ENCODE results near the gene PROSER3. TPM values are rescaled to one million over a fixed set of nuclear protein-coding genes. Genes with fewer than 3 reads are reported as not detected.

The PROSER3 gene
- total and polyA plus RNA-seq, 2 donors (not counting 3 experiments of a cell fraction or from before 2014, with no cell fraction given), result 18.3 to 28.3 TPM

- CTCF ChIA-PET, result no interaction called here
- FAIRE-seq, result no peak
Measured at GRCh38 chr19:35746531-35746930, 11.4 kb upstream of the PROSER3 start.

GRCh38 chr19:35748106-35749020 lies 9.6 kb upstream of the PROSER3 start, which contains the start of gene LIN37:
Gene LIN37 (plus strand): TSS chr19:35748576. CDS start chr19:35748725, 149 bp downstream.
- FAIRE-seq (peak; percentile 99), DNase-seq (ENCODE audit: low read depth, low spot score) (peak; percentile 100)
- peaks cover 19% of the 10 kb centered on the region for H3K4me1 ChIP-seq (ENCODE audit: control insufficient read depth, extremely low read depth, insufficient read depth, low read length)
- dilution Hi-C loops (cut with MboI; ENCODE audit: extremely low pct_ligation_motif_present, low sequenced_read_pairs) (no loop called here), intact Hi-C loops (cut with micrococcal nuclease) (loop anchor here (1.0 kb wide), 1 partner anchor 9 kb away; the partner anchor contains the start of gene HSPB6)
- peak within 1 kb of the TSS; percentile 58 for H3K27ac ChIP-seq (ENCODE audit: insufficient read depth, low read depth, low read length)
- BruUV-seq (replicated peaks), result TSS peak; percentile 50
- CTCF ChIA-PET, result interaction anchor here (0.6 to 1.4 kb wide), 11 partner anchors 8 to 183 kb away, joined by 3 to 11 read pairs (median 3); partner anchors contain the start of gene KMT2B
- H3K9me1 ChIP-seq (replicated peaks; ENCODE audit: control insufficient read depth, extremely low read depth, insufficient read depth, low read length), result no peaks in the 10 kb centered on the region
- H3K4me3 ChIP-seq (replicated peaks in 1 of 3; ENCODE audit: insufficient read depth in 1 of 3, low read depth in 1 of 3, low read length in 3 of 3), result peak within 1 kb of the TSS; percentile 78 to 90 (median 81)
- H3K36me3 ChIP-seq (ENCODE audit: control insufficient read depth in 2 of 2, extremely low read depth in 1 of 2, insufficient read depth in 2 of 2, low read length in 2 of 2), result peaks cover 0 to 7% of the 10 kb centered on the region in 2 experiments
- H3K9ac ChIP-seq (replicated peaks; ENCODE audit: extremely low read depth, insufficient read depth, low read length), result peak within 1 kb of the TSS; percentile 91
- H3K27me3 ChIP-seq (ENCODE audit: control insufficient read depth in 2 of 2, insufficient read depth in 2 of 2, low read length in 2 of 2), result no peaks in the 10 kb centered on the region
- peak within 1 kb of the TSS; percentile 65 for H3K4me2 ChIP-seq (ENCODE audit: insufficient read depth, low read length)
- TF ChIP-seq POLR2AphosphoS5 (IDR thresholded peaks at IDR 0.05; ENCODE audit: insufficient read depth, low read depth, low read length), result peak; percentile 83
- TF ChIP-seq POLR2A (IDR thresholded peaks at IDR 0.05; ENCODE audit: low read depth, low read length), result peak; percentile 94
- no peak for TF ChIP-seq MYC (IDR thresholded peaks at IDR 0.05; ENCODE audit: low read depth, low read length)
- peak within 1 kb of the TSS; percentile 84 for H2AFZ ChIP-seq (ENCODE audit: low read depth, low read length)
- POLR2A ChIA-PET, result interaction anchor here (0.6 to 1.1 kb wide), 3 partner anchors 9 to 59 kb away, joined by 3 to 8 read pairs (median 5); partner anchors contain the start of gene HSPB6
- H3K9me3 ChIP-seq (replicated peaks; ENCODE audit: control insufficient read depth, insufficient read depth, low read length), result no peaks in the 10 kb centered on the region
- H3K79me2 ChIP-seq (ENCODE audit: control insufficient read depth, insufficient read depth, low read length), result peaks cover 22% of the 10 kb centered on the region
- no peaks in the 10 kb centered on the region for H4K20me1 ChIP-seq (replicated peaks; ENCODE audit: control insufficient read depth, extremely low read depth, insufficient read depth, low read length)

More at GRCh38 chr19:35746531-35746930, 11.4 kb upstream of the PROSER3 start:
- no peak overlapping the region for H2AFZ ChIP-seq (ENCODE audit: low read depth, low read length)
- POLR2A ChIA-PET, result no interaction called here
- peaks cover 19% of the 10 kb centered on the region for H3K4me1 ChIP-seq (ENCODE audit: control insufficient read depth, extremely low read depth, insufficient read depth, low read length)
- no TSS peak for BruUV-seq (replicated peaks)
- dilution Hi-C loops (cut with MboI; ENCODE audit: extremely low pct_ligation_motif_present, low sequenced_read_pairs), result no loop called here
- no peak overlapping the region for H3K27ac ChIP-seq (ENCODE audit: insufficient read depth, low read depth, low read length)
- no peaks in the 10 kb centered on the region for H4K20me1 ChIP-seq (replicated peaks; ENCODE audit: control insufficient read depth, extremely low read depth, insufficient read depth, low read length)
- no peaks in the 10 kb centered on the region for H3K9me3 ChIP-seq (replicated peaks; ENCODE audit: control insufficient read depth, insufficient read depth, low read length)
- peak overlapping the region; percentile 87 for H3K4me2 ChIP-seq (ENCODE audit: insufficient read depth, low read length)
- H3K4me3 ChIP-seq (replicated peaks in 1 of 3; ENCODE audit: insufficient read depth in 1 of 3, low read depth in 1 of 3, low read length in 3 of 3), result peak overlapping the region in 1 of 3 experiments; percentile 87
- TF ChIP-seq POLR2A (IDR thresholded peaks at IDR 0.05; ENCODE audit: low read depth, low read length), result no peak
- no peak for TF ChIP-seq POLR2AphosphoS5 (IDR thresholded peaks at IDR 0.05; ENCODE audit: insufficient read depth, low read depth, low read length)
- TF ChIP-seq MAX (IDR thresholded peaks at IDR 0.05; ENCODE audit: insufficient read depth, insufficient read length), result no peak
- no peak for TF ChIP-seq MYC (IDR thresholded peaks at IDR 0.05; ENCODE audit: low read depth, low read length)
- TF ChIP-seq EZH2 (IDR thresholded peaks at IDR 0.05; ENCODE audit: borderline replicate concordance, low read depth, low read length, severe bottlenecking), result no peak
- no peaks in the 10 kb centered on the region for H3K9me1 ChIP-seq (replicated peaks; ENCODE audit: control insufficient read depth, extremely low read depth, insufficient read depth, low read length)
- peaks cover 22% of the 10 kb centered on the region for H3K79me2 ChIP-seq (ENCODE audit: control insufficient read depth, insufficient read depth, low read length)
- intact Hi-C loops (cut with micrococcal nuclease), result no loop called here
- no peaks in the 10 kb centered on the region for H3K27me3 ChIP-seq (ENCODE audit: control insufficient read depth in 2 of 2, insufficient read depth in 2 of 2, low read length in 2 of 2)
- peak overlapping the region; percentile 82 for H3K9ac ChIP-seq (replicated peaks; ENCODE audit: extremely low read depth, insufficient read depth, low read length)
- no peak for DNase-seq (ENCODE audit: low read depth, low spot score)
- no peaks in the 10 kb centered on the region for H3K36me3 ChIP-seq (ENCODE audit: control insufficient read depth in 2 of 2, extremely low read depth in 1 of 2, insufficient read depth in 2 of 2, low read length in 2 of 2)
